ENCODE measurements around the gene ACSF3.

- TF ChIP-seq CTCF (IDR thresholded peaks at IDR 0.05; ENCODE audit: poor library complexity) (no peak), EZH2 (IDR thresholded peaks at IDR 0.05; ENCODE audit: borderline replicate concordance) (no peak)
Observed at GRCh38 chr16:89144681-89145080, 51.0 kb downstream of the ACSF3 start.

All from hepatocyte (in vitro differentiated cells).